RPMI8226 (cell line): ENCODE measurements around the gene LIPG.
"Not testable (repeated sequence)": the region's sequence is repeated elsewhere in the genome, so short reads cannot be mapped to it uniquely, and the experiment has no call there.

Experiments used
- DNase-seq: peaks from one replicate; pipeline ENCODE4 v3.0.0-alpha.2; 2015

The LIPG gene

GRCh38 chr18:49561289-49562193 lies at the start of gene LIPG:
LIPG (plus strand) TSS chr18:49562057; CDS start chr18:49562309, 252 bp downstream.
- peak; percentile 52 for DNase-seq

DNA sequence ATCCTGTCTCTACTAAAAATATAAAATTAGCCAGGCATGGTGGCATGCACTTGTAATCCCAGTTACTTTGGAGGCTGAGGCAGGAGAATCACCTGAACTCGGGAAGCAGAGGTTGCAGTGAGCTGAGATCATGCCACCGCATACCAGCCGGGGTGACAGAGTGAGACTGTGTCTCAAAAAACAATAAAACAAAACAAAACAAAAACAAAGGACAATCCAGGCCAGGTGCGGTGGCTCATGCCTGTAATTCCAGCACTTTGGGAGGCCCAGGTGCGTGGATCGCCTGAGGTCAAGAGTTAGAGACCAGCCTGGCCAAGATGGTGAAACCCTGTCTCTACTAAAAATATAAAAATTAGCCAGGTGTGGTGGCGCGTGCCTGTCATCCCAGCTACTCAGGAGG lies 49.0 kb upstream of the LIPG start:
- DNase-seq = not testable (repeated sequence)

- DNase-seq = no peak
Measured at GRCh38 chr18:49514577-49514976, 47.3 kb upstream of the LIPG start.

- not testable (repeated sequence) for DNase-seq
Measured at GRCh38 chr18:49515003-49515402, 46.9 kb upstream of the LIPG start.

DNA sequence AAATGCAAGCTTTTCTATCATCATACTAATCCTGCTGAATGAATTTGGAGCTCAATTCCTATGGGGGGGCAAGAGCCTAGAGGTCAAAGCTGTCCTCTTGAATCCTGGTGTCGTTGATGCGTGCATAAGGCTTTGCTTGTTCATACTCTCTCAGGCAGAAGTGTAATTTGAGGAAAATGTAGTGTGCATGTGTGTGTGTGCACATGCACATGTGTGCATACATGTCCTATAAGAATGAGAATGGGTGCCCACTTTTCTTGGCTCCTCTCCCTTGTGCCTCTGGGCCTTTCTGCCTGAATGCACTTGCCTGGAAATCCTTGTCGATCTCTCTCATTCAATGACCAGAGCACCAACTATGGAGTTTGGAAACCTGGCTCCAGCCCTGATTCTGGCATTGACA lies 46.3 kb upstream of the LIPG start:
- DNase-seq = no peak

DNA sequence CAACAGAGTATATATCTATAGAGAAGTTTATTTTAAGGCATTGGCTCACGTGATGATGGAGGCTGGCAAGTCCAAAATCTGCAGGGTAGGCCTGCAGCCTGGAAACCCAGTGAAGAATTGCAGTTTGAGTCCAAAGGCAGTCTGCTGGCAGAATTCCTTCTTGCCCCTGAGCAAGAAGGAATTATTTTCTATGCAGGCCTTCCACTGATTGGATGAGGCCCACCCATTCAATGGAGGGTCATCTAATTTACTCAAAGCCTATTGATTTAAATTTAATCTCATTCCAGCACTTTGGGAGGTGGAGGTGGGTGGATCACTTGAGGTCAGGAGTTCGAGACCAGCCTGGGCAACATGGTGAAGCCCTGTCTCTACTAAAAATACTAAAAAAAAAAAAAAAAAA lies 44.4 kb upstream of the LIPG start:
- no peak for DNase-seq

DNA sequence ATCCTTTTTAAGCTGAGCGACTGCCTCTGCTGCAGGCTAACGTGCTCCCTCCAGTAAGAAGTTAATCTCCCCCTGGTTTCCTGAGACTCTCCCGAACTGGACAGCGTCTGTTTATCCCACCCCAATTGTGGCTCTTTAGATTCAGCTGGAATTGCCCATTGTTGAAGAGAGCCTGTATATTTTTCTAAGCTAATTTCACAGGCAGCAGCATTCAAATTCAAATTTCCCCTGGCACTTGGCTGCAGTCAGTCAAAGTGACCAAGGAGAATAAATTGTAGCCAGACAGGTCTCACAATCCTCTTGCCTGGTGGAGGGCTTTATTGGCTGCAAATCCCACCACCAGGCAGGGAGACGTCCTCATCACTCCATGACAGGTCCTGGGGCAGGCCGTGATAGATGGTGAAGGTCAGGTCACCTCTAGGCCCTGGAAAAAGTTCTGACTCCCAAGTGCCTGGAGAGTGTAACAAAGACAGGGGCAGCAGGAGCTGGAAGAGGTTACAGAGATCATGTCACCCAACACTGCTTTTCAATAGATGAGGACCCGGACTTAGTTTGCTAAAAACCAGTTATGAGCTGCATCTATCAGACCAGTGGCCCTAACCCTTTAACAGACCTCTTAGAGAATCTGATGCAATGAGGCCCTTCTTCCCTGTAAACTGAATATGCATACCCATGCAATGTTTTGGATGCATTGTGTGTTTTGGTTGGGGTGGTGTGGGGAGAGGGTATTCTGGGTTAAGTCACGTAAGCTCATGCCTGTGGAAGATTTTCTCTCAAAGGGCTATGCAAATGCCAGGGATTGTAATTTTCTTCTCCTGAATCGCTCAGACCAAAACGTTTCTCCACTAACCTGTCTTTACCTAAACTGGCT lies 42.5 kb upstream of the LIPG start:
- DNase-seq = no peak

- no peak for DNase-seq
Measured at GRCh38 chr18:49520661-49521145, 41.2 kb upstream of the LIPG start.

- DNase-seq = no peak
Measured at GRCh38 chr18:49521216-49521835, 40.5 kb upstream of the LIPG start.

DNA sequence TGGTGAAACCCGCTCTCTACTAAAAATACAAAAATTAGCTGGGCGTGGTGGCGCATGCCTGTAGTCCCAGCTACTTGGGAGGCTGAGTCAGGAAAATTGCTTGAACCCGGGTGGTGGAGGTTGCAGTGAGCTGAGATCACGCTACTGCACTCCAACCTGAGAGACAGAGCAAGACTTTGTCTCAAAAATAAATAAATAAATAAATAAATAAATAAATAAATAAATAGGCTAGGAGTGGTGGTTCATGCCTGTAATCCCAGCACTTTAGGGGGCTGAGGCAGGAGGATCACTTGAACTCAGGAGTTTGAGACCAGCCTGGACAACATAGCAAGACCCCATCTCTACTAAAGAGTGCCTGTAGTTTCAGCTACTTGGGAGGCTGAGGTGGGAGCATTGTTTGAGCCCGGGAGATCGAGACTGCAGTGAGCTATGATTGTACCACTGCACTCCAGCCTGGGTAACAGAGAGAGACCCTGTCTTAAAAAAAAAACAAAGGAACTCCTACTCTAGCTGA lies 38.2 kb upstream of the LIPG start:
- not testable (repeated sequence) for DNase-seq

DNA sequence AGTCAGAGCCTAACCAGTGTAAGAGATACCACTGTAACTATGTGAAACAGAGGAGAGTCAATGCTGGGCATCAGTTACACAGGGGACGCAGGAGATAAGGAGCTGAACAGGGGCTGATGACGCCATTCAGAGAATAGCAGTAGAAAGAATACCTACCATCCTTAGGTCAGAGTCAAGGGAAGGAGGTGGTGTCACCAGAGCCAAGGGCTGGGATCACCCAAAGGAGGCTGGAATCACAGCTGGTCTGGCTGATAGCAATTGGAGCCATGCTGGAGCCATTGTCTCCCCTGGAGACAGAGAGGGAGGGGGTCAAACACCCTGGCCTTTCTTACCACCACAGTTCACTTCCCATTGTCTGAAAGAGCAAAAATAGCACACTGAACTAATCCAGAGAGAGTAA lies 37.5 kb upstream of the LIPG start:
- DNase-seq = no peak

DNA sequence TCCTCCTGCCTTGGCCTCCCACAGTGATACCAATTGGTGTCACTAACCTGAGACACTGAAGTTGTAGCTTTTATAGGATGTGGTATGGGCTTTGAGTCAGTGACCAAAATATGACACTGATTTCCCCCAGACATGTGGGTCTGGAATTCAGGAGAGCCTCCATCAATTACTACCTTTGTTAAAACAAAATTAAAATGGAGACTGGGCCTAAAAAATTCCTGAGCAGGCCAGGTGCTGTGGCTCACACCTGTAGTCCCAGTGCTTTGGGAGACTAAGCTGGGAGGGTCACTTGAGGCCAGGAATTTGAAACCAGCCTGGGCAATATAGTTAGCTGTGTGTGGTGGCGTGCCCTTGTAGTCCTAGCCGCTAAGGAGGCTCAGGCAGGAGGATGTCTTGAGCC lies 36.9 kb upstream of the LIPG start:
- DNase-seq = no peak

- DNase-seq = no peak
Measured at GRCh38 chr18:49525981-49526380, 35.9 kb upstream of the LIPG start.

GRCh38 chr18:49527631-49528327 lies 34.1 kb upstream of the LIPG start:
- no peak for DNase-seq

DNA sequence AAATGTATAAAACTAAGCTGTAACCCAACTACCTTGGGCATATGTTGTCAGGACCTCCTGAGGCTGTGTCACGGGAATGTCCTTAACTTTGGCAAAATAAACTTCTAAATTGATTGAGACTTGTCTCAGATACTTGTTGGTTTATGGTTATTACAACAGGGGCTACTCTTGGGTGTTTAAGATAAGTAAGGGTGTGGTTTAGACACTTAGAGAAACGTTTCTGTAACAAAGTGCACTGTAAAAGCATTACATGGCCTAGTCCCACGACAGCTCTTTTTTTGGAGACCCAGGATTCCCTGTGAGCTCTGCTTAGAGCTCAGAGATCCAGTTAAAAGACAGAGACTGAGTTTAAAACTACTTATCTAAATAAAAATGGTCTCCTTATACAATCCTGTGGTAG lies 32.3 kb upstream of the LIPG start:
- no peak for DNase-seq

DNA sequence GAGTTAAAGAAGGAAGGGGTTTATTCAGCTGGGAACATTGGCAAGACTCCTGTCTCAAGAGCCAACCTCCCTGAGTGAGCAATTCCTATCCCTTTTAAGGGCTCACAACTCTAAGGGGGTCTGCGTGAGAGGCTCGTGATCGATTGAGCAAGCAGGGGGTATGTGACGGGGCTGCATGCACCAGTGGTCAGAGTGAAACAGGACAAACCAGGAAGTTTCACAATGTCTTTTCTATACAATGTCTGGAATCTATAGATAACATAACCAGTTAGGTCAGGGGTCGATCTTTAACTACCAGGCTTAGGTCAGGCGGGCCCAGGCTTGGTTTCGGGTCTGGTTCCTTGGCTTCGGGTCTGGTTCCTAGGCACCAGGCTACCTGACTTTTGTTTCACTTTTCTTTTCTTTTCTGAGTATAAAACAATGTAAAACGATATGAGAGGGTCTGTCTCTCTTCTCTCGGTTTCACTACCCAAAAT lies 30.1 kb upstream of the LIPG start:
- DNase-seq = no peak

DNA sequence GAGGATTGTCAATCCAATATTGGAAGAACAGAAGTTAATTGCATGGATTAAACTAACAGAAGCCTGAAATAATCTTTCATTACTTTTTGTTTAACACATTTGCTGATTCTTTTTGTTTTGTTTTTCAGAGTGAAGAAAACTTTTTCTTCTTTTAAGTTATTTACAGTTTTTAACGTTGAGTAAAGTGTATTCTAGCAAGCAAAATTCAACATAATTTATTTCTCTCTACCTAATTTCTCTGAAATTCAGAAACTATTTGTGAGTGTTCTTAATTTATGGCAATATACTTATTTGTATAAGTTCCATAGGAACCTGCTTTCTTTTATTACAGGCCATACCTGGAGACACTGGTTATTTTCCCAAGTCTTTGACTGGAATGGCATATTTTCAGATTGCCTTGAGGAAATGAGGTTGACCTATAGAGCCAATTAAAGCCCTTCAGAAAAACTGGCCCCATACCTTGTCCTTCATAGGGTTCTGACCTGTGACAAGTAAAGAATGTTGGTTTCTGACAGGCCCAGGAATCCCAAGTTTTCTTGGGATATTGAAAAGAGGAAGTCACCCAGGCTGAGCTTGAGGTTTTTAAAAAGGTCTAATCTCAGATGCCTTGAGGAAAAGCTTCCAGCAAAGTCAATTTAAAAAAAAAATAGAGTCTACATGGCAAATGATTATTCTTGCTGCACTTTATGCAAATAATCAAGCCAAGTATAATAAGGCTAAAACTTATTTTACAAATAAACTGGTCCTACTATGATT lies 26.8 kb upstream of the LIPG start:
- no peak for DNase-seq

GRCh38 chr18:49537232-49537896 lies 24.5 kb upstream of the LIPG start:
- DNase-seq = no peak

GRCh38 chr18:49544362-49544761 lies 17.5 kb upstream of the LIPG start:
- DNase-seq = no peak

- no peak for DNase-seq
Measured at GRCh38 chr18:49546278-49546677, 15.6 kb upstream of the LIPG start.
